Hepatocyte (in vitro differentiated cells): ENCODE data around the gene DIP2C.

Experiments
- EZH2 ChIP-seq: fragments of 200-600 bp; sonication (generic); IDR thresholded peaks from 2 replicates; pipeline ENCODE4 v1.6.1; 2016; ENCODE audit warnings: antibody characterized with exemption, mild to moderate bottlenecking, borderline replicate concordance
- EZH2phosphoT487 ChIP-seq: fragments of 200-600 bp; sonication (generic); IDR thresholded peaks from one replicate; pipeline ENCODE4 v1.6.1; 2018; ENCODE audit warnings: antibody characterized with exemption, mild to moderate bottlenecking, low read depth, moderate library complexity; ENCODE audit not compliant: unreplicated experiment, severe bottlenecking
- TF ChIP-seq, protein P1 (sequence below): fragments of 200-600 bp; sonication (generic); IDR thresholded peaks from 2 replicates; pipeline ENCODE4 v1.5.1; 2016; ENCODE audit warnings: antibody characterized with exemption, mild to moderate bottlenecking; ENCODE audit not compliant: poor library complexity

DNA sequence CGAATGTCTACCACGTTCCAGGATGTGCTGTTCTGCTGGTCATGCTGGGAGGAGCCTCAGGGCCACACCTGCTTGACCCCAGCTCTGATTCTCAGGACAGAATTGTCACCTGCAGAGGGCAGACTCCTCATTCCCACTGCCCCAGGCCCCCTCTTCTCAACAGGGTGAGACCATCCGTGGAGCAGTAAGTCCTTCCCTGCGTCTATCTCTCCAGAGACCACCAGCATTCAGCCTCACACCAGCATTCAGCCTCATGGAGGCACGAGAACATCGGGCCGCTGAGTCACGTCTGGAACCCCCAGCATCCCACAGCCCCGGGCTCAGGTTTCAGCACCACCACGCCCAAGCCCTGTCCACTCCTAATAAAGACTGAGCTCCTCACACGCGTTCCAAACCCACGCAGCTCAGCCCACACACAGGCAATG lies 273.4 kb downstream of the DIP2C start:
- TF ChIP-seq, protein P1, sequence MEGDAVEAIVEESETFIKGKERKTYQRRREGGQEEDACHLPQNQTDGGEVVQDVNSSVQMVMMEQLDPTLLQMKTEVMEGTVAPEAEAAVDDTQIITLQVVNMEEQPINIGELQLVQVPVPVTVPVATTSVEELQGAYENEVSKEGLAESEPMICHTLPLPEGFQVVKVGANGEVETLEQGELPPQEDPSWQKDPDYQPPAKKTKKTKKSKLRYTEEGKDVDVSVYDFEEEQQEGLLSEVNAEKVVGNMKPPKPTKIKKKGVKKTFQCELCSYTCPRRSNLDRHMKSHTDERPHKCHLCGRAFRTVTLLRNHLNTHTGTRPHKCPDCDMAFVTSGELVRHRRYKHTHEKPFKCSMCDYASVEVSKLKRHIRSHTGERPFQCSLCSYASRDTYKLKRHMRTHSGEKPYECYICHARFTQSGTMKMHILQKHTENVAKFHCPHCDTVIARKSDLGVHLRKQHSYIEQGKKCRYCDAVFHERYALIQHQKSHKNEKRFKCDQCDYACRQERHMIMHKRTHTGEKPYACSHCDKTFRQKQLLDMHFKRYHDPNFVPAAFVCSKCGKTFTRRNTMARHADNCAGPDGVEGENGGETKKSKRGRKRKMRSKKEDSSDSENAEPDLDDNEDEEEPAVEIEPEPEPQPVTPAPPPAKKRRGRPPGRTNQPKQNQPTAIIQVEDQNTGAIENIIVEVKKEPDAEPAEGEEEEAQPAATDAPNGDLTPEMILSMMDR: no peak
- no peak for TF ChIP-seq EZH2phosphoT487
- TF ChIP-seq EZH2: no peak
